ENCODE results near the gene CHST9. TPM values are rescaled to one million over a fixed set of nuclear protein-coding genes. Genes with fewer than 3 reads are reported as not detected.

Gene CHST9
- polyA plus RNA-seq, 3 donors: not detected

DNA sequence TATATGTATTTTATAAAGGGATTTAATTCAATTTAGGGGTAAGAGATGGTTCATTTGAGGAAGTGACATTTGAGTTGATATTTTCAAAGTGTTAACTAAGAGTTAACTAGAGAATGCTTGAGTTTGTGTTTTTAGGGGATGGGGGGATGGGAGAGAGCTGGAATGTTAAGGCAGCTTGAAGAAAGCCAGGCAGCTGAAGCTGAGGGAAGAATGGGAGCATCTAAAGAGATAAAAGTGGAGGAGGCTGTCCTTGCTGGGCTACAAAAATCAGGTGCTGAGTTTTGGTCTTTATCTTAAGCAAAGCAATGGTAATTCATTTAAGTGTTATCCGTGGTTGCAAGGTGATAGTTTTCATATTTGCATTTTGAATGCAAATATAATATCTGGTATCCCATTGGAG is 9.2 kb downstream of the CHST9 start:
- no peak overlapping the region for H3K9ac ChIP-seq (ENCODE audit: insufficient read depth, low read length, poor library complexity, severe bottlenecking)
- H3K9me3 ChIP-seq (replicated peaks in 1 of 2; ENCODE audit: control insufficient read depth in 1 of 2, insufficient read depth in 1 of 2, low read length in 2 of 2): no peaks in the 10 kb centered on the region
- H3K4me2 ChIP-seq (replicated peaks; ENCODE audit: extremely low read depth, low read length, poor library complexity, severe bottlenecking): no peak overlapping the region
- no peaks in the 10 kb centered on the region for H3K27me3 ChIP-seq (ENCODE audit: control insufficient read depth in 2 of 2, insufficient read depth in 2 of 2, low read length in 2 of 2)
- Mint-ChIP-seq H3K36me3 (no peaks in the 10 kb centered on the region), H3K4me1 (no peaks in the 10 kb centered on the region), H3K27me3 (ENCODE audit: low read depth in 3 of 3) (peaks cover 0 to 3% (median 2%) of the 10 kb centered on the region in 3 donors), H3K27ac (no peak overlapping the region), H3K9me3 (peaks cover 0 to 1% (median 0%) of the 10 kb centered on the region in 7 donors), H3K4me3 (no peak overlapping the region)
- H4K20me1 ChIP-seq (ENCODE audit: insufficient read depth, low read length): no peaks in the 10 kb centered on the region
- WGBS (ENCODE audit: insufficient coverage): 20% methylated on average over 1 of the region's 1 CpG
- no peaks in the 10 kb centered on the region for H3K4me1 ChIP-seq (ENCODE audit: control insufficient read depth in 1 of 2, insufficient read depth in 2 of 2, low read length in 2 of 2)
- H3K79me2 ChIP-seq (ENCODE audit: insufficient read depth, low read length): no peaks in the 10 kb centered on the region
- intact Hi-C loops (cut with micrococcal nuclease): no loop called here
- DNase-seq: no peak
- H3K4me3 ChIP-seq (replicated peaks in 1 of 3; ENCODE audit: low read depth in 2 of 3, low read length in 3 of 3): no peak overlapping the region
- TF ChIP-seq, protein P1, sequence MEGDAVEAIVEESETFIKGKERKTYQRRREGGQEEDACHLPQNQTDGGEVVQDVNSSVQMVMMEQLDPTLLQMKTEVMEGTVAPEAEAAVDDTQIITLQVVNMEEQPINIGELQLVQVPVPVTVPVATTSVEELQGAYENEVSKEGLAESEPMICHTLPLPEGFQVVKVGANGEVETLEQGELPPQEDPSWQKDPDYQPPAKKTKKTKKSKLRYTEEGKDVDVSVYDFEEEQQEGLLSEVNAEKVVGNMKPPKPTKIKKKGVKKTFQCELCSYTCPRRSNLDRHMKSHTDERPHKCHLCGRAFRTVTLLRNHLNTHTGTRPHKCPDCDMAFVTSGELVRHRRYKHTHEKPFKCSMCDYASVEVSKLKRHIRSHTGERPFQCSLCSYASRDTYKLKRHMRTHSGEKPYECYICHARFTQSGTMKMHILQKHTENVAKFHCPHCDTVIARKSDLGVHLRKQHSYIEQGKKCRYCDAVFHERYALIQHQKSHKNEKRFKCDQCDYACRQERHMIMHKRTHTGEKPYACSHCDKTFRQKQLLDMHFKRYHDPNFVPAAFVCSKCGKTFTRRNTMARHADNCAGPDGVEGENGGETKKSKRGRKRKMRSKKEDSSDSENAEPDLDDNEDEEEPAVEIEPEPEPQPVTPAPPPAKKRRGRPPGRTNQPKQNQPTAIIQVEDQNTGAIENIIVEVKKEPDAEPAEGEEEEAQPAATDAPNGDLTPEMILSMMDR (IDR thresholded peaks at IDR 0.05): no peak
- H2AFZ ChIP-seq (ENCODE audit: insufficient read depth, low read depth, low read length, poor library complexity, severe bottlenecking): no peak overlapping the region
- no peaks in the 10 kb centered on the region for H3K36me3 ChIP-seq (replicated peaks in 1 of 2; ENCODE audit: control insufficient read depth in 1 of 2, insufficient read depth in 2 of 2, low read length in 2 of 2)
- no peak overlapping the region for H3K27ac ChIP-seq (ENCODE audit: low read depth in 1 of 2, low read length in 2 of 2)

DNA sequence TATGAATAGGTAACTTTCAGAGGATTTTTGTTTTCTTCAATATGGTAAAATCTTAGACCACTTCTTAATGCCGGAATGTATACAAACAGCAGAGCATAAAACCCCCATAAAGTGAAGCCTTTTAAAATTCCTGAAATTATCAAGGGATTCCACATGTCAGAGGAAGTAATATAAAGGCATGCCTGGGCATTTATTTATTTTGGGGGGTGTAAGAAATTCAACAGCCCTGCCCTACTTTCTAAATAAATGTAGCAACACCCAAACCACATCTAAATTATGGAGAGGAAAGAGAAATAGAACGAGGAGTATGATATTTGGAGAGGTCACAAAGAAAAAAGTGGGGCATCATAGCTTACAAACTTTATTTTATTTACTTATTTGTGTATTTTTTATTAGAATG is 9.9 kb downstream of the CHST9 start:
- intact Hi-C loops (cut with micrococcal nuclease): no loop called here
- Histone ChIP-seq H4K20me1 (ENCODE audit: insufficient read depth, low read length) (no peaks in the 10 kb centered on the region), H3K27ac (ENCODE audit: low read depth in 1 of 2, low read length in 2 of 2) (no peak overlapping the region), H2AFZ (ENCODE audit: insufficient read depth, low read depth, low read length, poor library complexity, severe bottlenecking) (no peak overlapping the region), H3K36me3 (replicated peaks in 1 of 2; ENCODE audit: control insufficient read depth in 1 of 2, insufficient read depth in 2 of 2, low read length in 2 of 2) (no peaks in the 10 kb centered on the region), H3K27me3 (ENCODE audit: control insufficient read depth in 2 of 2, insufficient read depth in 2 of 2, low read length in 2 of 2) (no peaks in the 10 kb centered on the region), H3K9ac (ENCODE audit: insufficient read depth, low read length, poor library complexity, severe bottlenecking) (no peak overlapping the region), H3K4me3 (replicated peaks in 1 of 3; ENCODE audit: low read depth in 2 of 3, low read length in 3 of 3) (no peak overlapping the region), H3K79me2 (ENCODE audit: insufficient read depth, low read length) (no peaks in the 10 kb centered on the region), H3K4me1 (ENCODE audit: control insufficient read depth in 1 of 2, insufficient read depth in 2 of 2, low read length in 2 of 2) (no peaks in the 10 kb centered on the region), H3K9me3 (replicated peaks in 1 of 2; ENCODE audit: control insufficient read depth in 1 of 2, insufficient read depth in 1 of 2, low read length in 2 of 2) (no peaks in the 10 kb centered on the region), H3K4me2 (replicated peaks; ENCODE audit: extremely low read depth, low read length, poor library complexity, severe bottlenecking) (no peak overlapping the region)
- no peak for DNase-seq
- TF ChIP-seq, protein P1 (IDR thresholded peaks at IDR 0.05): no peak
- no CpG with 5 or more reads among the region's 2 CpGs for WGBS (ENCODE audit: insufficient coverage)
- Mint-ChIP-seq H3K36me3 (no peaks in the 10 kb centered on the region), H3K4me1 (no peaks in the 10 kb centered on the region), H3K27me3 (ENCODE audit: low read depth in 3 of 3) (peaks cover 0 to 3% (median 2%) of the 10 kb centered on the region in 3 donors), H3K4me3 (no peak overlapping the region), H3K27ac (no peak overlapping the region), H3K9me3 (peaks cover 0 to 1% (median 0%) of the 10 kb centered on the region in 7 donors)
